HTERT RPE-1 (cell line): ENCODE results near the gene SUGT1.

Experiments used
- in situ Hi-C: fragments of 300-500 bp; cut with MboI; formaldehyde crosslinking; loops from 4 replicates; pipeline ENCODE4 v1.14.3; 2020; ENCODE audit warnings: low sequenced_read_pairs

The SUGT1 gene

DNA sequence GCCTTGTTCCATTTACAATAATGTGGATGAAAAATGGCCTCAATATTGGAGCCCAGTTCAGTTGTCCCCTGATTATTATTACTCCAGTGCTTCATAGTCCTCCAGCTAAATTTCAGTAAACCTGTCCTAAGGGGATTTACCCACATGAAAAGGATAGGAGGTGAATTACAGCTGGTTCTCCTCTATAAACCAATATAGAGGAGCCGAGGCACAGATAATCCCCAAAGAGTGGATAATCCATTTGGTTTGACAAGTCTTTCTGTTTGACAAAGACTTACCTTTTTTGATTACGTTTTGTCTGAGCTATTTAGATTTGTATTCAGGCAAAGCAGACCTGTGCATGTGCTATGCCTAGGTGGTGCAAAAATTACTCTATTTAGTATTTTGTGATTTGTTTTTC, 84.3 kb downstream of the SUGT1 start:
- in situ Hi-C loops, result no loop called here

DNA sequence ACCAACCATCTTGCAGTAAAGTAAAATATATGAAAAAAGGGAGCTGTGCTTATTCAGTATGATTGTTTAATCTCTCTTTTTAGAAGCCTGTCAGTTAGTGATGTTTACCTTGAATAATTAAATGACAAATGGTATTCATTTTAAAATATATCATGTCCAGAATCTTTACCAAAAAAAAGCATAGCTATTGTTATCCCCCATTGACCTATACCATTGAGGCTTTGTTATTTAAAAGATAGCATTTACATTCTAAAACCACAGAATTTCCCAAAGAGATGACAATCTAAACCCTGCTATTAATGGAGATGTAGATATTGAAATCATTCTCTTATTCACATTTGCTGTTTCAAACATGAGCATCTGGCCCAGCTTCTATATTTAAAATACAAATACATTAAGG, 84.8 kb downstream of the SUGT1 start:
- in situ Hi-C loops, result no loop called here

DNA sequence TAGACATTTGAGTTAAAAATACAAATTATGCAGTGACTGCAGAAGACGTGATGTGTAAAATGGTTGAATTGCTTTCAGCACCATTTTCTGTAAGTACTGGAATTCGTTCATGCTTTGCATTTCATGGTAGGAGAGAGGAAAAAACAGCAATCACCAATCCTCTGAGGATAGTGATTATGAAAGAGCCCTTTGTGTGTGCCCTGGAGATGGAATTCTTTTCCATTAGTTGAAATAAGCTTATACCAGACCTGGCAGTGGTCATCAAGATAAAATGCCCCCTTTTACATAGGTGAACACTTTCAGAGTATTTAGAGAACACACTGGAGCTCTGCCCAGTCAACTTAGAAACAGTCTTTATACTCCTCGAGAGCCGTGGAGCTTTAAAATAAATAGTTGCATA, 85.3 kb downstream of the SUGT1 start:
- in situ Hi-C loops, result no loop called here

DNA sequence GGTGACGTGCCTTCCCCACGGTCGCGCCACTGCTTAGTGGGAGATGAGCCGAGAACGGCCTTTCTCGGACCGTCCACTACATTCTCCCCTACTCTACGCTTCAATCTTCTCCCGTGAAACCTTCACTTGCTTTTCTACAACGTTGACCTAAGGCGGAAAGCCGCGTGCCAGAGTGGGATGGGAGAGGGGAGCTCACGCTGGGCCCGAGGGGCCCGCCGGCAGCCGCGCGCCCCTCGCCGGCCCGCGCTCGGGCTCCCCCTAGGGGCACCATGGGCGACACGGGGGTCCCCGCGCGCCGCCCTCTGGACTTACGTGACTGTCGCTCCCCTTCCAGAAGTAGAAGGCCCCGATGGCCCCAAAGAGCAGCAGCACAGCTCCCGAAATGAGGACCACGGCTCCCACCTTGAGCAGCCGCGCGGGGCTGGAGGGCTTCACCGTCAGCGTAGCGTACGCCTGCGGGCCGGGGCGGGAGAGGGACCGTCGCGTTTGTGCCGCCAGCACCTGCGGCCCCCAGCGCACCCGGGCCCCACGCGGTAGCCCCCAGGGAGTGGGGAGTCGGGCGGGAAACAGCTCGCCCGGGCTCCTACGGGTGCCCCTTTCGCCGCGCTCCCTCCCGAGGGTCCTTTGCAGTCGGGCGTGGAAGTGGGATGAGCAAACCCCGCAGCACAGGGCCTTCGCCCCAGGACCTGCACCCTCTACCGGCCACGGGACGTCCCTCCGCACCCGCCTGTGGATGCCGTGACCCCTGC, 86.3 kb downstream of the SUGT1 start:
- in situ Hi-C loops, result no loop called here

DNA sequence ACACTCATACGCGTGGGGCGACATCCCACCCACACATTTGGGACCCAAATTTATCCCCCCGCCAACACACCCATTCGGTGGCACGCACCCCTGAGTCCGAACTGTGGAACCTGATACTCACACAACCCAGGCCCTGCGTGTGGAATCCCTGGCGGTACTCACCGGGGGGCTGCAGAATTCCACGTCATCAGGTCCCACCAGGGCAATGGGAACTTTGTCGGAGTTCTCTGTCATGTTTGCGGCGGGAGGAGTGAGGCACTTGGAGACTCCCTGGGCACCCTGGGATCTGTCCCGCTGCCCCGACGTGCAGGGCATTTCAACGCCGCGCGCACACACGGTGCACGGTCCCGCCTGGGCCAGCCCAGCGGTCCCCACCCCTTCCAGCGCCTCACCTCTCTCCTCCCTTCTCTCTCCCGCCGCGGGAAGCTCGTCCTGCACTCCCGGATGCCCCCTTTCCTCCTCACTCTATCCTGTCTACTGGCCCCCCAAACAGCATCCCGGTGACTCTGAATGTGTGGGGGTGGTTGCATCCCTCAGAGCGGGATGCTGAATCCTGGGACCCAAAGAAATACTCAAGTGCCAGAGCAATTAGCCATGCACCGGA, 86.9 kb downstream of the SUGT1 start, which contains the start of gene CNMD:
Gene CNMD (minus strand): TSS at position 353 of the 604 bp plus-strand sequence. CDS start 119 bp downstream, at position 234.
- in situ Hi-C loops, result no loop called here

DNA sequence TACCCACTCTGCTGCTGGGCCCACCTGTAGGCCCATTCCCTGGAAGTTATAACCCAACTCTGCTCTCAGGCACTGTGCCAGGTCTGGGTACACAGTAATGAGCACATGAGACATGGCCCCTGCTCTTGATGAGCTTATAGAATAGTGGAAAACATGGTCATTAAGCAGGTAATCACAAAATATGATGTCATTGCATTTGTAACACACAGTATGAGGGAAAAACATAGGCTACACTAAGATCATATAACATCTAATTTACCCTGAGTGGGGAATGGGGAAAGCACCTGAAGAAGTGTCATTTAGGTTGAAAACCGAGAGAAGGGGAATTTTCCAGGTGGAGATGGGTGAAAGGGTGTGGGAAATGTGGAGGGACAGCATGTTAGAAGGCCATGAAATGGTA, 90.9 kb downstream of the SUGT1 start:
- in situ Hi-C loops, result no loop called here

DNA sequence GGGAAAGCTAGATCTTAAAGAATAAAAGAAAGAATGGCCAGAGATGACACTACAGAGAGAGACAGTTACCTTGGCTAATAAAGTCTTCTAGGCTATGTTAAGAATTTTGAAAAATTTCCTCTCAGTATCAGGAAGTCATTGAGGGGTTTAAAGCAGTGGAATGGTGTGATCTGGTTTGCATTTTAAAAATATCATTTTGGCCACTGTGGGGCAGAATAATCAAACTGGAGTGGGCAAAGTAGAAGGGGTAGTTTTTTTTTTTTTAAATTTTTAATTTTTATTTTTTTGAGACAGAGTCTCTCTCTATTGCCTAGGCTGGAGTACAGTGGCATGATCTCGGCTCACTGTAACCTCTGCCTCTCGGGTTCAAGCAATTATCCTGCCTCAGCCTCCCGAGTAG, 91.4 kb downstream of the SUGT1 start:
- in situ Hi-C loops, result no loop called here

DNA sequence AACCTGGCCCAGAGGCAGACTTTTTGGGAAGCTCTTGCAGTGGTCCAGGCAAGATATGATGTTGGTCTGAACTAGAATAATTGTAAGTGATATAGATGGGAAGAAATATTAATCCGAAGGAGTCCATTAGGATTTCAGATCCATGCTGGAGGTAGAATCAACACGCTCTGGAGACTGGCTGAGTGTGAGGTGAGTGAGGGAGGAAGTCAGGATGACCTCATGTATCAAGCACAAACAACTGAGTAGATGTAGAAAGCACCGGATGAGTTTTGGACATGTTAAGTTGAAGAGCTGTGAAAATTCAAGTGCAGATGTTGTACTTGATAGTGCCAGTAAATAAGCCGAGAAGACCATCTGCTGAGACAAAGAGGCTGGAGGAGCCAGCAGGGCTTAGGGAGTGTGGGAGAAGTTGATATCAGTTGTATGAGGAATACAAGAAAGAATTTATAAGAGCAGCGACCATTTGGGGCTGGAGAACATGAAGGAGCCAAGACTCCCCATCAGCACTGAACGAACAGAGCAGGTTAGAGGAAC, 92.3 kb downstream of the SUGT1 start:
- in situ Hi-C loops, result no loop called here

DNA sequence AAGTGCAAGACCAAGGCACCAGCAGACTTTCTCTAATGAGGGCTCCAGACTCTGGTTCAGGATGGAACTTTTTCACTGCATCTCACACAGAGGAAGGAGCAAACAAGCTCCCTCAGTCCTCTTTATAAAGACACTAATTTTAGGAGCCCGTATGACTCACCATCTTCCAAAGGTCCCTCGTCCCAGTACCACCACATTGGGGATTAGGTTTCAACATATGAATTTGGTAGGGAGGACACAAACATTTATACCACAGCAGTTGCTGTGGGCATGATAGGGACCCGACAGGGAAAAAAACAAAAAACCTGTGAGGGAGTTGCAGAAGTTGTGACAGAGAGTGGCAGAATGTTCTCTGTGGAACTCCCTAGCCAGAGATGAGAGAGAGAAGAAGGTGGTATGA, 93.5 kb downstream of the SUGT1 start:
- in situ Hi-C loops, result no loop called here

DNA sequence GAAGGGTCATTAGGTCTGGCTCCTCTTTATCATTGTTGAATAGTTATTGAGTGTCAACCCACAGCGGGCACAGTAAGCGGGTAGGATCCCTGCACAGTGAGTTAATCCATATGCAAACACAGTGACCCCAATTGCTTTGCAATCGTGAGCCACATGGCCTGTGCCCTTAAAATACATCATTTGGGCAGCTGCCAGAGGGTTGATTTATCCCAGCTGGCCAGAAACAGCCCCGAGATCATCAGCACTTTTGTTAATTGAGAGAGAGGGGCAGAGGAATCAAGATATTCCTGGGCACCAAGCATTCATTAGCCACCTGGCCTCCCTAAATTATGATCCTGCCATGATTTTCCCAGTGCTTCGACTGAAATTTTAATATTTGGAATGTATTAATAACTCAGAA, 96.8 kb downstream of the SUGT1 start:
- in situ Hi-C loops, result no loop called here
